GM04503 (cell line): ENCODE measurements around the gene POLL.
"Not testable (repeated sequence)": the region's sequence is repeated elsewhere in the genome, so short reads cannot be mapped to it uniquely, and the experiment has no call there.

Experiments
- DNase-seq: peaks from one replicate; pipeline ENCODE4 v3.0.0-alpha.2; 2012; ENCODE audit warnings: low read depth

The POLL gene

GRCh38 chr10:101587725-101588653, at the start of gene POLL, which contains the start of gene DPCD:
TSS of gene POLL (minus strand) at chr10:101588257. CDS start at chr10:101587360, 897 bp downstream.
TSS of gene DPCD (plus strand) at chr10:101588321. CDS start at chr10:101588337, 16 bp downstream.
- DNase-seq, result peak; percentile 71

GRCh38 chr10:101633510-101633909, 45.5 kb upstream of the POLL start:
- DNase-seq, result not testable (repeated sequence)

DNA sequence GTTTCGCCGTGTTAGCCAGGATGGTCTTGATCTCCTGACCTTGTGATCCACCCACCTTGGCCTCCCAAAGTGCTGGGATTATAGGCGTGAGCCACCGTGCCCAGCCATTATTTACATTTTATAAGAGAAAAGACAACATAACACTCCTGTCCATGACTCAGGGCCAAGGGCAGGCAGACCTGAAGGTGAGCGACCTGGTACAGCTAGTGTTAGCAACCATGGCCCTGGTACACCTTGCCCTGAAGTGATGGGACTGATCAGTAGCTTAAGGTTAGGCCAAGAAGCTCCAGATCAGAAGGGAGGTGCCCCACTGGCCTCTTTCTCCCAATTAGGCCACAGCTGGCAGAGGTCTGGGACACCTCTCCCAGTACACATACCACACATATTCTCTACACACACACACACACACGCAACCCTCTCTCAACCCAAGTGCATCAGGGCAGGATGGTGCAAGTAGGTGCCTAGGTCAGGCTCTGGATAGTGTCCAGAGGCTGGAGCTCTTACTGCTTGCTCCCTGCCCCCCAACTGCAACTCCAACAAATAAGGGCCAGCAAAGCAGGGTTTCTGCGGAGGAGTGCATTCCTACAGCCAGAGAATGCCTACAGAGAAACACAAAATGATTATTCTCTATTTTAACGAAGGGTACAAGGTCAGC, 43.9 kb upstream of the POLL start:
- no peak for DNase-seq

DNA sequence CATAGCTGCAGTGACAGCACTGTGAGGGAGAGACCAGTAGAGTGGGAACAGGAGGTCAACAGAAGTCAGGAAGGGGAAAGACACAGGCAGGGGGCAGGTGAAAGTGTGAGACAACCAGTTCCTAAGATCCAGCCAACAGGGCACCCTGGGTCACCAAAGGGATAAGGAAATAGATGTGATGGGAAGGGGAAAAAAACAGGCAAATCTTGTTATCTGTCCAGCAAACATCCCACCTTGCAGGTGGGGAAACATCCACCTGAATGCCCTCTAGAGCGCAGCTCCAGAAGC, 42.5 kb upstream of the POLL start:
- DNase-seq, result no peak

DNA sequence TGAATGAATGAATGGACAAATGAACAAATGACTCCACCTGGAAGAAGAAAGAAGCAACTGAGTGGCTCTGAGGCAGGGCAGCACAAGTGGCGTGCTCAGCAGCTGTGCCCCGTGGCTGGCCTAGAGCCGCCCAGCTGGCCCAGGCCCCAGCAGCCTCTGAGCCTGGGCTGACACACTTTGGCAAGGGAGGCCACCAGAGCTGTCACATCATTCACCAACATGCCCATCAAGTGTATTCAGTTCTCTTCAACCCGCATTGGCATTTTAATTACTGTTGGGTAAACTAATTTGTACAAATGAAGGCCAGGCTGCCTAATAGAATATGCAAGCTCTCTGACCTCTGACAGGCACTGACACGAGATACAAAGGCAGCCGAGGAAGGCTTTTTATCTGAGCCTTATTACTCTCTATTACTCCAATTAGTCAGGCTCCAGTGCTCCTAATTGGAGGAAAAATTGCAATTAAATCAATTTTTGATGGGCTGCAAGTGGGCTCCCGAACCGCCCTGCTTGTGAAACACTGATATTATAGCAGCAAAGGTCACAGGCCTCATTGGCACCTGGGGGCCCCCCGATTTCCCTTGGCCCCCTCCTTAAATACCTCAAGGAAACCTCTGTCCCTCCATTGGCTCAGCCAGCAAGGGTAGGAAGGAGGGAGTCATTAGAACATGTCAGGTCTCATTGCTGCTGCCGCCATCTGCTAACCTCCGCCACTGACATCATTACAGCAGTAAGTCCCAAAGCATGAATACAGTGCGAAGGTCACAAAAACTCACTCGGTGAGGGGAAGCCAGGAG, 42.0 kb upstream of the POLL start:
- DNase-seq, result no peak

- DNase-seq, result no peak
Measured at GRCh38 chr10:101625821-101626412, 37.9 kb upstream of the POLL start.

DNA sequence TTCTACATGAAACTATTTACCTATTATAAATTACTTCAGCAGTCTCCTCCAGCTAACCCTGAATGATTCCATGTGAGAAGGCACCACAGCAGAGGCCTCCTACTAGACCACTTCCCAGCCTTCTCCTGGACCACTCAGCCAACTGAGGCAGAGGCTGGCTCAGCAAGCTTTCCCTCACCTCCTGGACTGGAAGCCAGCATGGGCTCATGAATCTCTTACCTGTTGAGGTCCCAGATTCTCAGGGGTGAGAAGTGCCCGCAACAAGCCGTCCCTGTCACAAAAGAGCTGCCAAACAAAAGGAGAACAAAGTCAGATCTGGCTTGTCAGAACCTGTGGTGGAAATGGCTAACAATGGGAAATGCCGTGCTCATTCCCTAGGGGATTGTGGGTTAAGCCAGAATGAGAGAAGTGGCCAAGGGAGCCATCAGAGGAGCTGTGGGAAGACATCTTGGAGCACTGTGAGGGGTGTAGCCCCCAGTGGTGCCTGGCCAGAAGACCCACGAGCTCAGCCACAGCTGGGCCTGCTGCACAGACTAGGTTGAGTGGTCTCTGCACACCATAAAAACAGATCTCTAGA, 36.6 kb upstream of the POLL start:
- no peak for DNase-seq

DNA sequence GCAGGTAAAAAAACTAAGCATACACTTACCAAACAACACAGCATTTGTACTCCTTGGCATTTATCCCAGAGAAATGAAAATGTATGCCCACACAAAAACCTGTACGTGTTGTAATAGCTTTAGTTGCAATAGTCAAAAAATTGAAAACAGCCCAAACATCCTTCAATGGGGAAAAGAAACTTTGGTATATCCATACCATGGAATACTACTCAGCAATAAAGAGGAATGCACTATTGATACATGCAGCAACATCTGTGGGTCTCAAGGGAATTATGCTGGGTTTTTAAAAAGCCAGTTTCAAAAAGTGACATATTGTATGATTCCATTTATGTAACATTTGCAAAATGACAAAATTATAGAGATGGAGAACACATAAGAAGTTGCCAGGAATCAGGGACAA, 35.5 kb upstream of the POLL start:
- DNase-seq, result no peak

DNA sequence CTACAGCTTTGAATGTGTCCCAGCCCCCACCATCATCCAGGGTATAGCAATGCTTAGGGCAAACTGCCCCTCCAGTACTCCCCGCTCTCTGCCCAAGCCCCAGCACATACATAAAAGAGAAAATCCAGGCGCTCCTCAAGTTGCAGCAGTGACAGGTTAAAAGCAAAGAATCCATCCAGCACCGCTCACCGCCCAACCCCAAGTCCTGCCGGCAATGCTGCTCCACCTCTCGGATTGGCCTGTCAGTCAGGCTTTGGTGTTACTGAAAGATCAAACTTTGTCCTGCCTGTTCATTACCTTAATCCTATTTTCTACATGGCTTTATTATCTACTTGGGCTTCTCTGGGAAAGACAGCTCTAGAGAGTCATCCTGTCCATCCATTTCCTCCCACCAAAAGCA, 31.9 kb upstream of the POLL start:
- no peak for DNase-seq

GRCh38 chr10:101618871-101619270, 30.8 kb upstream of the POLL start:
- DNase-seq, result no peak

- no peak for DNase-seq
Measured at GRCh38 chr10:101617824-101618568, 29.9 kb upstream of the POLL start.

- no peak for DNase-seq
Measured at GRCh38 chr10:101617102-101617823, 29.2 kb upstream of the POLL start.

DNA sequence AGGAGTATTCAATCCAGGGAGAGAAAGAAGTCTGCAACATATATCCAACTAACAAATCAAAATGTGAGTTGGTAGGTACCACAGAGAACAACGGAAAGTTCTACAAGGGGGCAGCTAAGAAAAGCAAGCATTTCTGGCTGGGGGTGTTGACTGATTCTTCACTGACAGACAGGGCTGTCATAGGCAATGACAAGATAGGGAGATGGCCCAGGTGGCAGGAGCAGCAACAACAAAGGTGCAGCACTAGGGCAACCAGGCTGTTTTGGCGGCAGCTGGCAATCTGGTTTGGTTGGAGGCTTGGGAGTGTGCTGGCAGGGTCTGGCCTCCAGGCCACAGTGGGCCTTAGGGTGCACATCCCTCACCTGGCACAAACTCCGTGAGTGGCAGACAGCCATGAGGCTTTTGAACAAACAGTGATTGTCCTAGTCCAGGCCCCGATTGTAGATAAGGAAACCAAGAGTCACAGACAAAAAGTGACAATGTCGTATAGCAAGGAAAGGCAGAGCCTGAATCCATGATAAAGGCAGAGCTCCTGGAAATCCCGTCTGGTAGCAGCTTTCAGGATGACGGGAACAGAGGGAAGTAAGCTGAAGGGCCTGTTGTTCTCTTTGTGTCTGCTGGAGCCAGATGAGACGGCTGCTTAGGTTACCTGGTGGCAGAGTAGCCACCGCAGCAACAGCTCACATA, 28.5 kb upstream of the POLL start:
- DNase-seq, result no peak

GRCh38 chr10:101615525-101616116, 27.6 kb upstream of the POLL start:
- no peak for DNase-seq

DNA sequence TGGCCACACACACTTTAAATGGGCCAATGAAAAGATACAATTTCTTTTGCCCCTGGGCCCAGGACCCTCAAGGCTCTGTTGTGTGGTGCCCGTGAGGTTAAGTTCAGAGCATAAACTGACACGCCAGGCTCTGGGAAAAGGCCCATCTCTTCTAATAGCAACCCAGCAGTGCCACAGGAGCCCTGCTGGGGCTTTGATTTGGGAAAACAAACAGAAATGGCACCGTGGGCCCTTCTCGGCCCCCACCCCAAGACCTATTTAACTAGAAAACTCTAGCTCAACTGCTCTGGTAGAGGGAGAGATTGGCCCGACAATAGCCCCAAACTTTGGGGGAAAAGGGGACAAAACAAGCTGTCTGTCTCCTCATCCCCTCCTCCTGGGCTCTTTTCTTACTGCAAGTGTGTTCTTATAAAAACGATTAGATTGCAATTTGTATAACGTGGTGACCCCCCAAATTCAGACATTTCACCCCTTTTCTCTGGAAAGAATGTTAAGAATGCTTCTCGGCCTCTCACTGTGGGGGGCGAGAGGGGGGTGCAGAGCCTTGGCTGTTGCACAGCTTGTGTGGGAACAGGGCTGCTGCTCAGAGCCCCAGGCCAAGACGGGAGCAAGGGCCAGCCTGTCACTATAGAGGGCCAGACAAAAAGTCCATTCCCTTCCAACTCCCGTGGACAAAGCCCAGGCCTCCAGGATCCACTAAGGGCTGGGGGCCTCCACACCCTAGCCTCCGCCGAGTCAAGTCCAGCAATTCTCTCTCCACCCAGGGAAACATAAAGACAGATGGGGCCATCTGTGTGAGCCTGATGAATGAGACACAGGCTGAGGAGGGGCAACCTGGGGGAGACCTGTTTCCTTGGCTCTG, 26.8 kb upstream of the POLL start:
- no peak for DNase-seq

DNA sequence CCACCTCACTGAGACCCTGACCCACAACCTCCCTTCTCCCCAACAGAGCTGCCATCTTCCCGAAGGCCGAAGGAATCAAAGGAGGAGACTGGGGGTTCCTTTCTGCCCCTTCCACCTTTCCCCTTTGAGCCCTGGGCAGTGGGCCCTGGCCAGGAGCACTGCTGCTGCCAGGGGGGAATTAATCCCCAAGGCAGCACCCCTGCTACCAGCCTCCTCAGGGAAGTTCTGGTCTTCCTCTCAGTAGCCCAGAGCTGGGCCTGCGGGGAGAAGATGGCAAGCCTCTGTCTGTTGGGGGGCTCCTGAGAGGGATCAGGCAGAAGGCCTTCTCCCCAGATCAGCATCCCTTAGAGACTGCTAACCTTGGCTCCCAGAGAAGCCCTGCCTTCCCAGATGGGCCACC, 25.6 kb upstream of the POLL start:
- no peak for DNase-seq

GRCh38 chr10:101612872-101613271, 24.8 kb upstream of the POLL start:
- DNase-seq, result no peak

- DNase-seq, result no peak
Measured at GRCh38 chr10:101612086-101612485, 24.0 kb upstream of the POLL start.
